ENCODE results near the gene KCNT2. TPM values are rescaled to one million over a fixed set of nuclear protein-coding genes. Genes with fewer than 3 reads are reported as not detected.
"Not testable (repeated sequence)": the region's sequence is repeated elsewhere in the genome, so short reads cannot be mapped to it uniquely, and the experiment has no call there.

The KCNT2 gene
- total RNA-seq, 2 experiments from 2014 or later, result not detected

DNA sequence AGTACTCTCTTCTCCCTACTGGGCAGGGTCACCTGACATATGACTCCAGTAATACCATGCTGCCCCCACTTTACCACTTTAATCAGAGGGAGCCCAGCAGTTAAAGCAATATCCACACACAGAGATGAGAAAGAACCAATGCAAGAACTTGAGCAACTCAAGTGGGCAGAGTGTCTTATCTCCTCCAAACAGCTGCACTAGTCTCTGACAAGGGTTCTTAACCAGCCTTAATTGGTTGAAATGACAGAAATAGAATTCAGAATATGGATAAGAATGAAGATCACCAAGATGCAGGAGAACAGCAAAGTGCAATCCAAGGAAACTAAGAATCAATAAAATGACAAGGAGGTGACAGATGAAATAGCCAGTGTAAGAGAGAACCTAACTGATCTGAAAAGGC, 91.0 kb downstream of the KCNT2 start:
- no peak overlapping the region for H3K4me3 Mint-ChIP-seq
- H3K27ac Mint-ChIP-seq, result no peak overlapping the region
- no peaks in the 10 kb centered on the region for H3K27me3 Mint-ChIP-seq
- POLR2A ChIA-PET, result no interaction called here
- DNase-seq (no peak), ATAC-seq (ENCODE audit: low read depth) (no peak)
- H3K36me3 Mint-ChIP-seq, result no peaks in the 10 kb centered on the region
- H3K9me3 Mint-ChIP-seq, result peaks cover 3% of the 10 kb centered on the region
- no peaks in the 10 kb centered on the region for H3K4me1 Mint-ChIP-seq

DNA sequence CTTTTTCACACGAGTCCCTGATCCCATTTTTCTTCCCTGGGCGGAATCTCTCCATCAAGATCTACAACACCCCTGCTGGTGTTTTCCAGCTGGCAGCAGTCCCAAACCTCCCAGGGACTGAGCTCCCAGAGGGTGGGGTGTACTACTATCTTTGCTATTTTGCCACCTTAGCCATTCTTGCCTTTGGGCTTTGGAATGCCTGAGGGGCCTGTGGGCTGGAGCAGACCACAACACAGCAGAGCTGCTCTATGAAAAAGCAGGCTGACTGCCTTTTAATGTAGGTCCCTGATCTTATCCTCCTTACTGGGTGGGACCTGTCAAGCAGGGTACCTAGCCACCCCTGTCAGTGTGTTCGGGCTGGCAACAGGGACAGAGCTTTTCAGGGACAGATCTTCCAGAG, 91.9 kb downstream of the KCNT2 start:
- Mint-ChIP-seq H3K27ac (no peak overlapping the region), H3K4me1 (no peaks in the 10 kb centered on the region), H3K36me3 (no peaks in the 10 kb centered on the region), H3K4me3 (no peak overlapping the region), H3K9me3 (peaks cover 1% of the 10 kb centered on the region), H3K27me3 (no peaks in the 10 kb centered on the region)
- ATAC-seq (ENCODE audit: low read depth) (no peak), DNase-seq (no peak)
- POLR2A ChIA-PET, result no interaction called here

DNA sequence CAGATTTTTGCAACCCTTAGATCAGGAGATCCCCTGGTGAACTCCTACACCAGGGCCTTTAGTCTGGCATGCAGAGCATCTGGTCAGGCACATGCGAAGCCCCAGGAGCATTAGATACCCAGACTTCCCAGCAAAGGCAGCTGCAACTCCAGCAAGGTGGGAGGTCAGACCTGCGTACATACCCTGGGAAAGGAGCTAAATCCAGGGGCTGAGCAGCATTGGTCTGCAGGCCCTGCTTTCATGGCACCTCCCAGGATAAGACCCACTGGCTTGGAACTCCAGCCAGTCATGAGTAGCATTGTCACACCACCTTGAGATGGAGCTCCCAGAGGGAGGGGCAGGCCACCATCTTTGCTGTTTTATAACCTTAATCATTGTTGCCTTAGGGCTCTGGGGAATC, 92.3 kb downstream of the KCNT2 start:
- POLR2A ChIA-PET, result no interaction called here
- Mint-ChIP-seq H3K4me3 (no peak overlapping the region), H3K9me3 (peaks cover 1% of the 10 kb centered on the region), H3K36me3 (no peaks in the 10 kb centered on the region), H3K27me3 (no peaks in the 10 kb centered on the region), H3K4me1 (no peaks in the 10 kb centered on the region), H3K27ac (no peak overlapping the region)
- ATAC-seq (ENCODE audit: low read depth), result no peak
- DNase-seq, result no peak

DNA sequence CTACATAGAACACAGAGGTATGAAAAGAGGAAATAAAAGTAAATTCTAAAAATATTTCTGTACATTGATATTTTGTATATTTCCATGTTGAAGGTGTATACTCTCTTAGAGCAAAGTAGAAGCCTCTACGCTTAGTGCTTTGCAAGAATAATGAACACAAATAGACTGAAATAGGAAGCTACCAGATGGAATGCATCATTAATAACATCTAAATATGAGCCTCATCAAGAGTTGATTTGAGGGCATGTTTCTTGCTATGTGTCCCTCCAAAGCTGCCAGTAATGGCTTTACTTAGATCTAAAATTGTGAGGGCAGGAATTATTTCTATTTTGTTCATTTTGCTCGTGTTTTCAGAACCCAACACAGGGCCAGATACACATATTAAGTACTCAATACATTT, 94.4 kb downstream of the KCNT2 start:
- peaks cover 1% of the 10 kb centered on the region for H3K9me3 Mint-ChIP-seq
- H3K4me1 Mint-ChIP-seq, result no peaks in the 10 kb centered on the region
- no peak for ATAC-seq (ENCODE audit: low read depth)
- H3K36me3 Mint-ChIP-seq, result no peaks in the 10 kb centered on the region
- no peak for DNase-seq
- H3K4me3 Mint-ChIP-seq, result no peak overlapping the region
- H3K27ac Mint-ChIP-seq, result no peak overlapping the region
- no peaks in the 10 kb centered on the region for H3K27me3 Mint-ChIP-seq
- POLR2A ChIA-PET, result no interaction called here

DNA sequence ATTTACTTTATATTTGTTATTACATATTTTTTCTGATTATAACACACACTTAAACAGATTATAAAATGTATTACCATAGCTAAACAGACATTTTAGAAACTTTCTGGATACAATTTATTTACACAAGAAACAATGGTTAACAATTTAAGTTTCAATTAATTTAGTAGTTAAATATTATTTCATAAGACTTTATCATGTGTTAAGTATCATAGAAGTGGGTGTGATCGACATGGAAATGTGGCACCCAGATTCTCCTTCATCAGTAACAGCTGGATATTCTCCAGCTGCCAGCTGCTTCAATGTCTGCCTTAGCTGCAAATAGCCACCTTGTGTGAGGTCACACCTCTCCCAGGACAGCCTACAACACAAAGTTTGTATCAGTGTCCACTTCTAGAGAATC, 97.8 kb downstream of the KCNT2 start:
- H3K36me3 Mint-ChIP-seq, result no peaks in the 10 kb centered on the region
- no peaks in the 10 kb centered on the region for H3K4me1 Mint-ChIP-seq
- no peak for ATAC-seq (ENCODE audit: low read depth)
- no peaks in the 10 kb centered on the region for H3K9me3 Mint-ChIP-seq
- POLR2A ChIA-PET, result no interaction called here
- H3K27me3 Mint-ChIP-seq, result no peaks in the 10 kb centered on the region
- no peak overlapping the region for H3K27ac Mint-ChIP-seq
- H3K4me3 Mint-ChIP-seq, result no peak overlapping the region
- DNase-seq, result no peak

DNA sequence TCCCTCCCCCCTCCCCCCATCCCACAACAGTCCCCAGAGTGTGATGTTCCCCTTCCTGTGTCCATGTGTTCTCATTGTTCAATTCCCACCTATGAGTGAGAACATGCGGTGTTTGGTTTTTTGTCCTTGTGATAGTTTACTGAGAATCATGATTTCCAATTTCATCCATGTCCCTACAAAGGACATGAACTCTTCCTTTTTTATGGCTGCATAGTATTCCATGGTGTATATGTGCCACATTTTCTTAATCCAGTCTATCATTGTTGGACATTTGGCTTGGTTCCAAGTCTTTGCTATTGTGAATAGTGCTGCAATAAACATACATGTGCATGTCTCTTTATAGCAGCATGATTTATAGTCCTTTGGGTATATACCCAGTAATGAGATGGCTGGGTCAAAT, 104.0 kb downstream of the KCNT2 start:
- H3K27me3 Mint-ChIP-seq; POLR2A ChIA-PET; H3K27ac Mint-ChIP-seq; ATAC-seq (ENCODE audit: low read depth); H3K9me3 Mint-ChIP-seq; H3K4me1 Mint-ChIP-seq; DNase-seq; H3K4me3 Mint-ChIP-seq; H3K36me3 Mint-ChIP-seq: not testable (repeated sequence)

DNA sequence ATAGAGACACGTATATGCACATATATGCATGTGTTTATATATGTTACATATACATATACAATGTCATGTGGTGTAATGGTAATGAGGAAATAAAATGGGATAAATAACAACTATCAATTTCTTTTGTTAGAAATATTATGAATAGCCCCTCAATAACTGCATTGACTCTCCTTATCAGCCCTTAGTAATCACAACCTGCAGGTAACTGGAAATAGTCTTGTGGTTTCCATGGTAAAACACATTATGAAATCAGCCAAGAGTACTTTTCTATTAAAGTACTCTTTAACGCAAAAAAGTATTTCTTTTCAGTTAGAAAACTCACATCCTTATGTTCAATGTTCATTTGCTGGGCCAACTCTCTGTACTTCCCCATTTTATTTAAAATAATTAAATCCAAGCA, 105.8 kb downstream of the KCNT2 start:
- no peak for DNase-seq
- no peaks in the 10 kb centered on the region for H3K36me3 Mint-ChIP-seq
- POLR2A ChIA-PET, result no interaction called here
- no peak overlapping the region for H3K27ac Mint-ChIP-seq
- H3K4me3 Mint-ChIP-seq, result no peak overlapping the region
- H3K4me1 Mint-ChIP-seq, result no peaks in the 10 kb centered on the region
- ATAC-seq (ENCODE audit: low read depth), result no peak
- H3K27me3 Mint-ChIP-seq, result no peaks in the 10 kb centered on the region
- H3K9me3 Mint-ChIP-seq, result no peaks in the 10 kb centered on the region

DNA sequence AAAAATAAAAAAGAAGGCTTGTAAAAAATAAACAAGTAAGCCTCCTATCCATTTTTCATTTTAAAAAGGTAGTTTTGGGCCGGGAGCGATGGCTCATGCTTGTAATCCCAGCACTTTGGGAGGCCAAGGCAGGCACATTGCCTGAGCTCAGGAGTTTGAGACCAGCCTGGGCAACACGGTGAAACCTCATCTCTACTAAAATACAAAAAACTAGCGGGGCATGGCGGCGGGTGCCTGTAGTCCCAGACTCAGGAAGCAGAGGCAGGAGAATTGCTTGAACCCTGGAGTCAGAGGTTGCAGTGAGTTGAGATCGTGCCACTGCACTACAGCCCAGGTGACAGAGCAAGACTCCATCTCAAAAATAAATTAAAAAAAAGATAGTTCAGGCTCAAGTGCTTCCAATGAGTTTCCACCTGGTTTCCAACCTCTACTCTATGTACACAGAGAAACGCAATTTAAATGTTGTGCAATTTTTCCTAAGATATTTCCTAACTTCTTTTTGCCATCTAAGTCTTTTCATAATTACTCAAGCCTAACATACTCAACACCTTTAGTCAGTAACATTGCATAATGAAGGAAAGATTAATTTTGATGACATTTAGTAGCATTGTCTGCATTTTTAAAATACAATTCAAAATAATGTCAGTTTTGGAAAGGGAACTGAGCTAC, 106.3 kb downstream of the KCNT2 start:
- no peak overlapping the region for H3K4me3 Mint-ChIP-seq
- H3K36me3 Mint-ChIP-seq, result no peaks in the 10 kb centered on the region
- H3K27me3 Mint-ChIP-seq, result no peaks in the 10 kb centered on the region

DNA sequence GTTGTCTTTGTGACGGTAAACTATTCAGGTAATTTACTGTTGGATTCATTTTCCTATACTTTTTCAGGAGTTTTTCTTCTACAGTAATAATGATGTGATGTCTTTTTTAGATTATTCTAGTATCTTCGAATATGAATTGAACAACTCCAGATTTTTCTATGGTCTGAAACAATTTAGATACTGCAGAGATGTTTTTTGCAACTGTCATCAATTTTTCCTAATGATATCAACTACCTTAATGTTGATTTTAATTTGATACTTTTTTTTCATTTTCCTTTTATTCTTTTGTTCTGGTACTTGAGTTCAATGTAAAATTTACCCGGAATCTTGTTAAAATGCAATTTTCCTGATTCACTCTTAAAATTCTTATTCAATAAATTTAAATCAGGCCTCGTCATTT, 110.4 kb downstream of the KCNT2 start:
- Mint-ChIP-seq H3K4me1 (no peaks in the 10 kb centered on the region), H3K9me3 (no peaks in the 10 kb centered on the region), H3K27me3 (no peaks in the 10 kb centered on the region), H3K27ac (no peak overlapping the region), H3K36me3 (no peaks in the 10 kb centered on the region), H3K4me3 (no peak overlapping the region)
- ATAC-seq (ENCODE audit: low read depth) (no peak), DNase-seq (no peak)
- POLR2A ChIA-PET, result no interaction called here

More for the DNA sequence above, 106.3 kb downstream of the KCNT2 start:
- H3K27ac Mint-ChIP-seq, result no peak overlapping the region
- H3K4me1 Mint-ChIP-seq, result no peaks in the 10 kb centered on the region
- POLR2A ChIA-PET, result no interaction called here
- H3K9me3 Mint-ChIP-seq, result no peaks in the 10 kb centered on the region
- ATAC-seq (ENCODE audit: low read depth) (no peak), DNase-seq (no peak)

DNA sequence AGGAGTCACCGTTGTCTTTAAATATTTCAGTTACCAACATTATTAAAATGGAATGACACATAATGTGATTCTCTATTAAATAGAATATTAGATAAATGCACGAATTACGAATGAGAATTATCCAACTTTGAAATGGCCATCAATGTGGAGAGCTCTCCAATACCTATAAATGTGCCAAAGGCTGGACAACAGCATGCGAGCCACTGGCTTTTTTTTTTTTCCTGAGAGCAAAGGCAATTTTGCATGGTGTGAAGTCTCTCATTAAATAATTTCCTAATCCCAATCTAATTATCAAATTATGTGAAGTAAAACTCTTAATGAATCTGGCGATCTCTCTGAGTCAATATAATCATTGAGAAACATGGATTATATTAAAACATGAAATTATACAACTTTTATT, 113.5 kb downstream of the KCNT2 start:
- no peak for DNase-seq
- no peaks in the 10 kb centered on the region for H3K27me3 Mint-ChIP-seq
- no peak for ATAC-seq (ENCODE audit: low read depth)
- no peak overlapping the region for H3K4me3 Mint-ChIP-seq
- H3K4me1 Mint-ChIP-seq, result no peaks in the 10 kb centered on the region
- no peak overlapping the region for H3K27ac Mint-ChIP-seq
- H3K36me3 Mint-ChIP-seq, result no peaks in the 10 kb centered on the region
- POLR2A ChIA-PET, result no interaction called here
- no peaks in the 10 kb centered on the region for H3K9me3 Mint-ChIP-seq

DNA sequence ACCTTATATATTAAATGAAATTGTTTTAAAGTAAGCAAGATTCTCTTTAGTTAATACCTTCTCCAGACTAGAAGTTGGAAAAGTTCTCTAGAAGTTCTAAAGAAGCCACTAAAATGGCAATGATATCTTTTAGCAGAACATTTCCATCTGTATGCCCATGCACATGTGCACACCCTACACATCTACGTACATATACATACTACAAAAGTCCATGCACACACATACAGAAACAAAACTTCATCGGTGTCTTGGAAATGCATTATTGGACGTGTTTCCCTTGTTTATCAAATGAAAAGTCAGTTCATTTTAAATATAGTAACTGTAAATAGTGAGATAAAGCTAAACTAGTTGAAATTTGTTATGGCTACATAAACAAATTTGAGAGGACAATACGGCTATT, 114.4 kb downstream of the KCNT2 start:
- ATAC-seq (ENCODE audit: low read depth) (no peak), DNase-seq (no peak)
- Mint-ChIP-seq H3K4me3 (no peak overlapping the region), H3K36me3 (no peaks in the 10 kb centered on the region), H3K27ac (no peak overlapping the region), H3K9me3 (no peaks in the 10 kb centered on the region), H3K4me1 (no peaks in the 10 kb centered on the region), H3K27me3 (no peaks in the 10 kb centered on the region)
- POLR2A ChIA-PET, result no interaction called here

DNA sequence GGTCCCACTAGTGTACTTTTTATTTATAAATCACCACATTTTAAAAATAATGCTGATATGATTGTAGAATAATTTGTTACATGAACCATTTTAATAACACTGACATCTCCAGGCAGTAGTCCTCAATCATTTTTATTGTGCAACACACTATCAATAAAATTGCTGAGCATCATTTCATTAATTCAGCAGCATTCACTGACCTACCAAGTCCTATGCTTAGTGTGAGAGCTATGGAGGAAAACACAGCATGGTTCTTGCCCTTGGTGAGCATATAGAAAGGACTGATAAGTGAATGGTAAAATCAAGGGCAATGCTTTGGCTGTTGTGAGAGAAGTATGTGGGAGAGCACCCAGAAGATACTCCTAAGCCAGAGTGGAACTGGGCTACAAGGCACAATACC, 119.7 kb downstream of the KCNT2 start:
- DNase-seq, result no peak
- H3K36me3 Mint-ChIP-seq, result no peaks in the 10 kb centered on the region
- POLR2A ChIA-PET, result no interaction called here
- H3K9me3 Mint-ChIP-seq, result no peaks in the 10 kb centered on the region
- H3K27ac Mint-ChIP-seq, result no peak overlapping the region
- H3K27me3 Mint-ChIP-seq, result no peaks in the 10 kb centered on the region
- H3K4me1 Mint-ChIP-seq, result no peaks in the 10 kb centered on the region
- ATAC-seq (ENCODE audit: low read depth), result no peak
- H3K4me3 Mint-ChIP-seq, result no peak overlapping the region

DNA sequence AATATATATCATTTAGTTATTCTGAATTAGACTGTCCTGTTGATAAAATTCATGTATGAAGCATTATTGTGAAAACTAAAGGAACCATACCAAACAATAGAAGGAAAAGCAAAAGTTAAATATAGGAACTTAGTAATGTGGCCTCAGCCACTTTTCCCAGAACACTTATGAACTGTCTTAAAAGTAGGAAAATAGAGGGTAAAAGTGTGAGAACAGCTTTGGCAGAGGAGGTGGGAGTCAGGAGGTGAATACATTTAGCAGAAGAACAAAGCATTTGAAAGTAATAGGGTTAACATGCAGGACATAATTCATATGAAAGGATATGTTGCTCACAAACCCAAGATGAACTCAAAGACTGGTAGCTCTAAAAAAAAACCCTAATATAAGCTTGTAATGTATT, 121.9 kb downstream of the KCNT2 start:
- Mint-ChIP-seq H3K36me3 (no peaks in the 10 kb centered on the region), H3K4me1 (no peaks in the 10 kb centered on the region), H3K27me3 (no peaks in the 10 kb centered on the region), H3K4me3 (no peak overlapping the region), H3K27ac (no peak overlapping the region), H3K9me3 (no peaks in the 10 kb centered on the region)
- DNase-seq (no peak), ATAC-seq (ENCODE audit: low read depth) (no peak)
- POLR2A ChIA-PET, result no interaction called here

DNA sequence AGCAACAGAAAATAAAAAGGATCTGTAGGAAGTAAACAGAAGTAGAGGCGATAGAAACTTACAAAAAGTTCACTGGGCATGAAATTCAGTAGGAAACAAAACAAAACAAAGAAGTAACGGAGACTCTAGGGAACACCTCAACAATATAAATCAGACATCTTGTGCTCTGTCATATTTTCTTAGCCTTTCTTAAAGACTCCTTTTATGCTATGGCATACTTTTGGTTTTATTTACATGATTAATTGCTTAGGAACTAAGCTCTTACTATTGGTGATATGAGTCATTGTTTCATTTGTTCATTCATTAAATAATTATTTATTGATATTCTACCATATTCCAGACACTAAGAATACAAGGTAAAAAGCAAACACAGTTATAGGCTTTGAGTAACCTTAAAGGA, 126.6 kb downstream of the KCNT2 start:
- no peak overlapping the region for H3K27ac Mint-ChIP-seq
- no peaks in the 10 kb centered on the region for H3K4me1 Mint-ChIP-seq
- POLR2A ChIA-PET, result no interaction called here
- H3K36me3 Mint-ChIP-seq, result no peaks in the 10 kb centered on the region
- H3K9me3 Mint-ChIP-seq, result no peaks in the 10 kb centered on the region
- ATAC-seq (ENCODE audit: low read depth) (no peak), DNase-seq (no peak)
- no peak overlapping the region for H3K4me3 Mint-ChIP-seq
- no peaks in the 10 kb centered on the region for H3K27me3 Mint-ChIP-seq

DNA sequence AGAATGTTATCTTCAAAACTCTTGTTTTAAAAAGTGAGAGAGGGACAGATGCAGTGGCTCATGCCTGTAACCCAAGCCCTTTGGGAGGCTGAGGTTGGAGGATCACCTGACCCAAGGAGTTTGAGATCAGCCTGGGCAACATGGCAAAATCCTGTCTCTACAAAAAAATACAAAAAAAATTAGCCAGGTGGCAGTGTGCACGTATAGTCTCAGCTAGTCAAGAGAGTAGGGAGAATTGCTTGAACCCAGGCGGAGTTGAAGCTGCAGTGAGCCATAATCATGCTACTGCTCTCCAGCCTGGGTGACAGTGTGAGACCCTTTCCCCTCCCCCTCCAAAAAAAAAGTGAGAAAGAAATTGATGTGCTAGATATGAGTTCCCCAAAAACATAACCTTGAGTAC, 131.0 kb downstream of the KCNT2 start:
- Mint-ChIP-seq H3K9me3 (no peaks in the 10 kb centered on the region), H3K4me1 (no peaks in the 10 kb centered on the region), H3K36me3 (no peaks in the 10 kb centered on the region), H3K27me3 (no peaks in the 10 kb centered on the region), H3K27ac (no peak overlapping the region), H3K4me3 (no peak overlapping the region)
- POLR2A ChIA-PET, result no interaction called here
- ATAC-seq (ENCODE audit: low read depth) (no peak), DNase-seq (no peak)
